Activated CD4-positive, alpha-beta T cell treated with anti-CD3 and anti-CD28 coated beads for 4 hours (primary cell): ENCODE data around the gene CMYA5.
"Not testable (repeated sequence)": the region's sequence is repeated elsewhere in the genome, so short reads cannot be mapped to it uniquely, and the experiment has no call there.

Experiments
- DNase-seq, 2 donors: peaks; one replicate each; pipeline ENCODE4 v3.0.0-alpha.2; 2020

CMYA5 gene

DNA sequence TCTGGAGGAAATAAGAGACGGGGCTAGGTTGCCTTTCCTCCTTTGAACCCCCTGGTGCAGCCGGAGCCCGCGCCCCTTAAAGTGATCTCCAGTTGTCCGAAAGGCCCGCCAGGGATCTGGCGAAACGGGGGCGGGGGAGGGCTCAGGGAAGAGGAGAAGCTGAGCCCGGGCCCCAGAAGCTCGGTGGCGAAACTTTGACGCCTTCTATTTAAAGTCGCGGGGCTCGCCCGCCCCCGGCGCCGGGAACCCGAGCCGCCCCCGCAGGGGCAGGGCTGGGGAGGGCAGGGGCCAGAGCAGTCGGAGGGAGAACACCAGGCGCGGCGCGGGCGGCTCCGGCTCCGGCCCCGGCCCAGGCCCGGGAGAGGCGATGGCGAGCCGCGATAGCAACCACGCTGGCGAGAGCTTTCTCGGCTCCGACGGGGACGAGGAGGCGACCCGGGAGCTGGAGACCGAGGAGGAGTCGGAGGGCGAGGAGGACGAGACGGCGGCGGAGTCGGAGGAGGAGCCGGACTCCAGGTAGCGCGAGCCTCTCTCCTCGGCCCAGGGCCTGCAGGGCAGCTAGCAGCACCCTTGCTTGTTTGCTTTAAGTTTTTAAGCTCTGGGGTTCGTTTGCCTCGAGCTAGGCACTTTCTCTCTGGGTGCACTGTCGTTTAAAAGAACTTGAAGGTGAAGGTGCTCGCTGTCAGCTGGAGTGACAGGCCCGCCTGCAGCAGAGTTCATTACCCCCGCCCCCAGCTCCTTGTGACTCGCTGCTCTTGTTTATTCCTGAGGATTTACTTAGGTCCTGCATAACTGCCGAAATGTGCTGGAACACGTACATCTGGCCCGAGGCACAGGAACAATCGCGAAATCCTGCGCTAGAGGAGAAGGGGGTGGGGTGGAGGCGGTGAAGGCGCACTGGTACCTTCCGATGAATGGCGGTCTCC, at the start of gene CMYA5:
CMYA5 (plus strand) TSS at position 296 of the 926 bp plus-strand sequence; CDS start at position 368, 72 bp downstream.
- DNase-seq, result no peak

- DNase-seq, result no peak
Measured at GRCh38 chr5:79640571-79641055, 49.0 kb upstream of the CMYA5 start.

DNA sequence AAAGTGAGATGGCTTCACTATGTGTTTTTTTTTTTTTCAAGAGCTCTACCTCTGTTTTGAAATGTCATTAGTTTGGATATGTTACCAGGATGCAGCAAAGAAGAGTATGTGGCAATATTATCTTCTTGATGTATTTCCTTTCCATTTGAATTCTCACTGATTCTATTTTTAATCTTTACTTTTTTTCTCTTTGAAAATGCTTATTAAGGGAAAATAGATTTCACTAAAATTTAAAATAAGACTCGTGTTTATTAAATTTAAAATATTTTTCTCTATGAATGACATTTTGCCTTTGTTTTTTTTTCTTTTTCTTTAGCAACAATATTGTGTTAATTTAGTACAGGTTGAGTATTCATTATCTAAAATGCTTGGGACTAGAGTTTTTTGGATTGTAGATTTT, 48.2 kb upstream of the CMYA5 start:
- no peak for DNase-seq

GRCh38 chr5:79642210-79642609, 47.4 kb upstream of the CMYA5 start:
- DNase-seq, result no peak

GRCh38 chr5:79653843-79654242, 35.8 kb upstream of the CMYA5 start:
- no peak for DNase-seq

DNA sequence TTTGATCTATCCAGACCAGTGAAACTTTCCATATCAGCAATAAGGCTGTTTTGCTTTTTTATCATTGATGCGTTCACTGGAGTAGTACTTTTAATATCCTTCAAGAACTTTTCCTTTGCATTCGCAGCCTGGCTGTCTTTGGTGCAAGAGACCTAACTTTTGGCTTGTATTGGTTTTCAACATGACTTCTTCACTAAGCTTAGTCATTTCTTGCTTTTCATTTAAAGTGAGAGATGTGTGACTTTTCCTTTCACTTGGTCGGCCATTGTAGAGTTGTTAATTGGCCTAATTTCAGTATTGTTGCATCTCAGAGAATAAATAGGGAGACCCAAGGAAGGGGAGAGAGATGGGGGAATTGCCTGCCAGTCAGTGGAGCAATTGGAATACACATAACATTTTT, 26.4 kb upstream of the CMYA5 start:
- DNase-seq, result no peak

DNA sequence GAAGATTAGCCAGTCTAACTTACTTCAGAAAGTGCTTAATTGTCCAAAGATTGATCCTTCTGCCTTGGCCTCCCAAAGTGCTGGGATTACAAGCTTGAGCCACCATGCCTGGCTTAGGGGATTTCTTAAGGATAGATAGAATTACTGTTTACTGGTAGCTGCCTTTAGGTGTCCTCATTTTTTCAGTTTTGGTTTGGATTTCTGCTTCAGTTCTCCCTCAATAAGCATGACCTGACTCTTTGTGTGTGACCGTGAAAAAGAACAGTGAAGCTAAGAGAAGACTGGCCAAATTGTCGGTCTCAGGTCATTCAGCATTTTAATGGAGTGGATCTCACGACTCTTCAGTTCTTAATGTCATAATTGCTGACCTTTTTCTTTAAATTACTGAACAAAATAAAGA, 22.9 kb upstream of the CMYA5 start:
- no peak for DNase-seq

DNA sequence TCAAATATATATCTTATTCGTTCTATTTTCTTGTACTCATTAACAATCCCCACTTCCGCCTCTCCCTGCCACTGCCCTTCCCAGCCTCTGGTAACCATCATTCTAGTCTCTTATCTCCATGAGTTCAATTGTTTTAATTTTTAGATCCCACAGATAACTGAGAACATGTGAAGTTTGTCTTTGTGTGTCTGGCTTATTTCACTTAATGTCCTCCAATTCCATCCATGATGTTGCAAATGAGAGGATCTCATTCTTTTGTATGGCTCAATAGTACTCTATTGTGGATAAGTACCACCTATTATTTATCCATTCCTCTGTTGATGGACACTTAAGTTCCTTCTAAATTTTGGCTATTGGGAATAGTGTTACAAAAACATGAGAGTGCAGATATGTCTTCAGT, 17.2 kb upstream of the CMYA5 start:
- DNase-seq, result no peak

DNA sequence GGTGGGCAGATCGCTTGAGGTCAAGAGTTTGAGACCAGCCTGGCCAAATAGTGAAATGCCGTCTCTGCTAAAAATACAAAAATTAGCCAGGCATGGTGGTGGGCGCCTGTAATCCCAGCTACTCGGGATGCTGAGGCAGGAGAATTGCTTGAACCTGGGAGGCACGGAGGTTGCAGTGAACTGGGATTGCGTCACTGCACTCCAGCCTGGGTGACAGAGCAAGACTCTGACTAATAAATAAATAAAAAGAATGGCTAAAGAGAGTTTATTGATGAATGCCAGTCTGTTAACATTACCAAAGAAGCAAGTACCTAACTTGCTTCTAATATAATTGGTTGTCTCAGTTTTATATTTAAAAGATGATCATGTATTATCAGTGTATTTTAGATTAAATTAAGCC, 13.3 kb upstream of the CMYA5 start:
- not testable (repeated sequence) for DNase-seq

- DNase-seq, result not testable (repeated sequence)
Measured at GRCh38 chr5:79682102-79682501, 7.5 kb upstream of the CMYA5 start.

DNA sequence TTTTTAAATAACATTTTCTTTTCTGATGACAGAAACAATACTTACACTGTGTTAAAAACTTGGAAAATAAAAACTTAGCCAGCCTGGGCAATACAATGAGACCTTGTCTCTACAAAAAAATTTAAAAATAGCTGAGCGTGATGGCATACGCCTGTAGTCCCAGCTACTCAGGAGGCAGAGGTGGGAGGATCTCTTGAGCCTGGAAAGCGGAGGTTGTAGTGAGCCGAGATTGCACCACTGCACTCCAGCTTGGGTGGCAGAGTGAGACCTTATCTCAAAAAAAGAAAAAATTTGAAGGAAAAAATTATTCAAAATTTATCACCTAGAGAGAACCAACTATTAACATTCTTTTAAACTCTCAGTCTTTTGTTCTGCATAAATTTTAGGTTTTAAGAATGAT, 4.9 kb upstream of the CMYA5 start:
- DNase-seq, result no peak

GRCh38 chr5:79685627-79686026, 4.0 kb upstream of the CMYA5 start:
- DNase-seq, result no peak

DNA sequence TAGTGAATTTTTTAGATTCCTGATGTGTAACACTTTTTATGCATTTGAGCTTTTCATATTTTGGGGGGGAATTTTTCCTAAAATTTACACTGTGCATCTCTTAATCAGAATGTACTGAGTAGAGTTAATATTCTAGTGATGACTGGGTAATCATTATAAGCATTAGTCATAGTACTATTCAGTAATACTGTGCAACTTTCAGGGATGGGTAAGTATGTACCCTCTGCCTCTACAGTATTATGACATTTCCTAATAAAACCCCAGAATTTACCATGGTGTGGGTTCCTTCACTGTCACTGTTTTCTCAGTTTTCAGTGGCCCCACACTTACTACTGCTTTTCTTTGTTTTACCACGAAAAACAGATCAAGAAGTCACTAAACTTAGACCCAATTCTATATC, 2.8 kb upstream of the CMYA5 start:
- no peak for DNase-seq

DNA sequence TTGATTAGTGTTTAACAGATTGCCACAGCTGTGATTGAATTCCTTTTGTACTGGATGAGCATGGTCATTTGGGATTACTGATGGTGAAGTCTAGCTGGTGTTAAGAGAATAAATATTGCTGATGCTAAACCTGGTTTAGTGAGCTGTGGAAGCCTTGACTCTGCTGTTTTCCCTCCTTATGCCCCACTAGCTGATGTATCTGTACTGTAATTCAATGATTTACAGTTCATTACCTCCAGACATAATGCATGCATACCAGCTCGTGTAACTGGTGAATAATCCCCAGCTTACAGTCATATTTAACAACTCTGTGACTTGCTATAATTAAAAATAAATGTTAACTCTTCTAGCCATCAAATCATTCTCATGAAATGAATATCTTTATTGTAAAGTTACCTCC, 1.7 kb upstream of the CMYA5 start:
- DNase-seq, result no peak

GRCh38 chr5:79691007-79691406, 1.4 kb downstream of the CMYA5 start:
- DNase-seq, result no peak

- DNase-seq, result no peak
Measured at GRCh38 chr5:79692596-79692995, 3.0 kb downstream of the CMYA5 start.

DNA sequence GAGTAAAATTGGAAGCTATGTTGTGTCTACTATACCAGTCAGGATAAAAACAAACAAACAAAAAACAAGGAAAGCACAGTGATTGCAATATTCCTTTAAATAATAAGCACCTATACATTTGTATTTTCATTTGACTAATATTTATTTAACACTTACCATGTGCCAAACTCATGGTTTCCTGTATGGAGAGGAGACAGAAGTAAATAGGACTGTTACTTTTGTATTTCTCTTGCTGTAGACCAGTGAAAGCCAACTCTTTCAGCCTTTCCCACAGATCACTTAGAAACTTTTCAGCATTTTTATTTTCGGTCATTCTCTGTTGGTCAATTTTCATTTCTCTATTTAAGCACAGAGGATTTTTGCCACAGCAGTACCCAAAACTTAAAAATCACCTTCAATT, 4.5 kb downstream of the CMYA5 start:
- DNase-seq, result no peak

DNA sequence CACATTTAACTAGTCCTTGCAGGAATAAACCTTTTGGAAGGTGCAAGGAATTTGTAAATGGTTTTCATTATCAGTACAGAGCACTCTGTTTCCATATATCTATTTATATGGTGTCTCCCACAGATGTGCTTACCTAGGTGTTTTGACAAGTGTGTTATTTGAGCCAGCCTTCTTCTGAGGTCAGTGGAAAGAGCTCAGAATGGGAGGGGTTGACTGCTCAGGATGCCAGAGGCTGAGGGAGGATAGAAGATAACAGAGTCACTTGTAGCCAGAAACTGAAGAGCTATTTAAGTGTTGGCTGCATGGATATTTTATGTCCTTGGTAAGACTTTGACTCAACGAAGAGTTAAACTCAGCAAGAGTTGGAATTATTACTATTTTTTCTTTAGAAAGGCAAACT, 5.0 kb downstream of the CMYA5 start:
- DNase-seq, result no peak

GRCh38 chr5:79695526-79695925, 5.9 kb downstream of the CMYA5 start:
- DNase-seq, result no peak

DNA sequence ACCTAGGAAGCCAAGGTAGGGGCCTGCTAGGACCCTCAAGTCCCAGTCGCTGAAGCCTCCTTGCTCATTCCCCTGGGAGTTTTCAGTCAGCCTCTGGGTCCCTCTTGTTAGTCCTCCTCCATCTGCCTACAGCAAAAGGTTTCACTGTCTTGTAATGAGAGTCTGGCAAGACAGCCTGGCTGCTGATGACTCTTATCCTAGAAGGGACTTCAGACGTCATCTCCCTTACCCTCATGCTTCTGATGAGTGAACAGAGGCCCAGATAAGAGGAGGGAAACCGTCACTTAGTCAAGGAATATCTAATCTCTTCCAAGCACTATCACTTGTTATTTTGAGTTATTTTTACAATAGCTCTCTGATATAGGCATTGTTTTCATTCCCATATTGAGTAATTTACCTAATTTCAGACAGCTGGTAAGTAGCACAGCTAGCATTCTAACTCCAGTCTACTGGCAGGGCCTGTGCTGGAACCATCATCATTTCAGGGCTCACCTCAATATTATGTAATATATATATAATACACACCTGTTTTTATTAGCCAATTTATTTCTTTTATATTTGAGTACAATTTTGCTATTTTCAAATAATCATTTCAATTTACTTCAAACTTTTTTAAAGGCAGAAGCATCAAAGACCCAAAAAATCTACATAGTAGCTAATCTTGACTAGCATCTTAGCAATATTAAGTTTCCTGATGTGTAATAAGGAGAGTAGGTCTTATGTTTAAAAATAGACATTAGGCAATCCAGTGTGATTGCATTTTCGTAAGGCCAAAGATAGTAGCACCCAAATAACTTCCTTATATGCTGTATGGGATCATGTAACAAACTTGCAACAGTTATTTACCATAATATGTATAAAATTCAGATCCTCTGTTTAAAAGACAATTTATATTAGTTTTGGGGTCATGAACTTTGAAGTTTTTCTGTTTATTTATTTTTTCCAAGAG, 7.9 kb downstream of the CMYA5 start:
- DNase-seq, result no peak

DNA sequence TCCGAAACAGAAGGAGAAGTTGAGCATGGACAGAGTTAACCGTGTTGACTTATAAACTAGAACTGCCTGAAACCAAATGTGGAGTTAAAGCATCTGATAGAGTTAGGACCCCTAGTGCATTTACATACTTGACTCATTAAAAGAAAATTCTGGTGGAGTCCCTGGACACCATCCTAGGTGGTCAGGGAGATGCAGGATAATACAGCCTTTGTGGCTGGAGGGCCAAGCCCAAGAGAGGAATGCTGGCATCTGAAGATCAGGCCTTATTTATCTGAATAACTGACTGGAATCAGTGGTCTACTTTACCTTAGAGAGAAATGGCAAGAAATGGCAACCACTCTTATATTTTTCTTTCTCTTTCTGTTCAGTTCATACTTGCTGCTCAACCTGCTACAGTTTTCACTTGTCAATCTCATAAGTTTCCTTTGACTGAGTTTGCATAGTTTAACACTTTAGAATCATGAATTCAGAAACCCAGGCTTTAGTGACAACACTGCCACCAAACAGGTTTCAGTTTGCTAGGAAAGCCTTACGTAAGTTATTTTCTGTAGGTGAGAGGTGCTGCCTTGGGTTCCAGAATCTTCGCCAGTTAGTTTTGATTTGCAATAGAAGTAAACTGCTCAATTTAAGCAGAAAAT, 10.2 kb downstream of the CMYA5 start:
- no peak for DNase-seq

GRCh38 chr5:79702606-79703380, 13.2 kb downstream of the CMYA5 start:
- DNase-seq, result peak in 1 of 2 donors; percentile 15

GRCh38 chr5:79703381-79703645, 13.7 kb downstream of the CMYA5 start:
- no peak for DNase-seq
